ENCODE results near the gene FBXL17.

FBXL17 gene

DNA sequence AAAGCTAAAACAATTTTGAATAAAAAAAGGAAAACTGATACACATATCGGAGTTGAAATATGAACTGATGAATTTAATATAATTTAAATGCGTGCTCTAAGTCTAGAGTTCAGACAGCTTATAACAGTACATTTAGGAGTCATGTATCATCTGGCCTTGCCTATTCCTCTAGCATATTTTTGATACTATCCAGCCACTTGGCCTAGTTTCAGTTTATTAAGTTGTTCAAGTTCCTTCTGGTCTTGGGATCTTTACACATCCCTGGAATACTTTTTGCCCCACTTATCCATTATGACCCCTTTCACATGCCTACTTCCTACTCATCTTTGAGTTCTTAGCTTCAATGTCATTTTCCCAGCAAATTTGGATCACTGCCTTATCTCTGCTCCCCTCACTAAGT lies 518.8 kb downstream of the FBXL17 start:
- H3K4me3 ChIP-seq (ENCODE audit: low read length), result no peak overlapping the region
- H3K9ac ChIP-seq (ENCODE audit: low read length), result no peak overlapping the region
- no peak for TF ChIP-seq EZH2phosphoT487 (IDR thresholded peaks at IDR 0.05; ENCODE audit: low read depth)
- TF ChIP-seq, protein P1, sequence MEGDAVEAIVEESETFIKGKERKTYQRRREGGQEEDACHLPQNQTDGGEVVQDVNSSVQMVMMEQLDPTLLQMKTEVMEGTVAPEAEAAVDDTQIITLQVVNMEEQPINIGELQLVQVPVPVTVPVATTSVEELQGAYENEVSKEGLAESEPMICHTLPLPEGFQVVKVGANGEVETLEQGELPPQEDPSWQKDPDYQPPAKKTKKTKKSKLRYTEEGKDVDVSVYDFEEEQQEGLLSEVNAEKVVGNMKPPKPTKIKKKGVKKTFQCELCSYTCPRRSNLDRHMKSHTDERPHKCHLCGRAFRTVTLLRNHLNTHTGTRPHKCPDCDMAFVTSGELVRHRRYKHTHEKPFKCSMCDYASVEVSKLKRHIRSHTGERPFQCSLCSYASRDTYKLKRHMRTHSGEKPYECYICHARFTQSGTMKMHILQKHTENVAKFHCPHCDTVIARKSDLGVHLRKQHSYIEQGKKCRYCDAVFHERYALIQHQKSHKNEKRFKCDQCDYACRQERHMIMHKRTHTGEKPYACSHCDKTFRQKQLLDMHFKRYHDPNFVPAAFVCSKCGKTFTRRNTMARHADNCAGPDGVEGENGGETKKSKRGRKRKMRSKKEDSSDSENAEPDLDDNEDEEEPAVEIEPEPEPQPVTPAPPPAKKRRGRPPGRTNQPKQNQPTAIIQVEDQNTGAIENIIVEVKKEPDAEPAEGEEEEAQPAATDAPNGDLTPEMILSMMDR (IDR thresholded peaks at IDR 0.05; ENCODE audit: low read depth, low read length), result no peak
- no peak overlapping the region for H3K4me2 ChIP-seq (ENCODE audit: low read length)
- no peaks in the 10 kb centered on the region for H3K36me3 ChIP-seq (replicated peaks; ENCODE audit: low read depth, low read length)
- H3K79me2 ChIP-seq (ENCODE audit: low read length), result no peaks in the 10 kb centered on the region
- no peaks in the 10 kb centered on the region for H3K9me3 ChIP-seq (ENCODE audit: insufficient read depth, low read length)
- H3K27me3 ChIP-seq (ENCODE audit: low read depth, low read length), result no peaks in the 10 kb centered on the region
- H3K27ac ChIP-seq (ENCODE audit: low read length), result no peak overlapping the region
- H3K4me1 ChIP-seq (ENCODE audit: low read length), result no peaks in the 10 kb centered on the region
- no peak overlapping the region for H2AFZ ChIP-seq (ENCODE audit: low read depth, low read length)
- no peaks in the 10 kb centered on the region for H4K20me1 ChIP-seq (ENCODE audit: insufficient read depth, low read length)

DNA sequence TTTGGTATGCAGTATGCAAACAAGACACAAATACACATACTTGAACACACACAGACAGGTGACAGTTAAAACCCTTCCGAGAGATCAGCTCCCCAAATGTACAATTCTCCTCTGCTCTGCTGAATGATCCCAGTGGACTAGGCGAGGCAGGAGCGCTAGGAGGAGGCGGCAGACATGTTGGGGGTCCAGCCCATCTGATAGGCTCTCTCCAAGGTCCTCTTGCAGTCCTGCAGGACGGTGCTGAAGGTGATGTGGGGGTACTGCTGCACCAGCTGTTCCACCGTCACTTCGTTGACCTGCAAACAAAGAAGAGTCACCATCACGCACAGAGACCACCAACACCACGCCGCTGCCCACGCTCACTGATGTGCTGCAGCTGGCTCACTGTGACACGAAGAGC lies 520.3 kb downstream of the FBXL17 start:
- TF ChIP-seq, protein P1 (IDR thresholded peaks at IDR 0.05; ENCODE audit: low read depth, low read length), result no peak
- no peak for TF ChIP-seq EZH2phosphoT487 (IDR thresholded peaks at IDR 0.05; ENCODE audit: low read depth)
- H3K9ac ChIP-seq (ENCODE audit: low read length), result no peak overlapping the region

DNA sequence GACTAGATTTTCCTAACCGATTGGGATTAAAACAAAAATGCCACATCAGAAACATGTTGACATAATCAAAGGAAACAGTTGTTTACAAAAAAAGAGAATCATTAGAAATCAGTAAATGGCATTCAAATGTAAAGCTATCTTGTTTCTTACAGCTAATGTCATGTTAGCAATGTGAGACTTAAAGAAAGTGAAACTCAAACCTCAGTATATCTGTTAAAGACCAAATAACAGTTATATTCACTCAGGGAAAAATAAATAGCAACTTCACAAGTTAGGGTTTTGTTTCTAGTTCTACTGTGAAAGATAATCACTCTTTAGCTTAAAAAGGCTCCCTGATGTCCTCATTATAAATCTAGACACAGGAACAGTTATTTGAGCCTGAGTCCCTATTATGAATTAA lies 521.9 kb downstream of the FBXL17 start:
- H3K27me3 ChIP-seq (ENCODE audit: low read depth, low read length), result no peaks in the 10 kb centered on the region
- no peak overlapping the region for H2AFZ ChIP-seq (ENCODE audit: low read depth, low read length)
- H4K20me1 ChIP-seq (ENCODE audit: insufficient read depth, low read length), result no peaks in the 10 kb centered on the region
- no peak overlapping the region for H3K4me3 ChIP-seq (ENCODE audit: low read length)
- no peak for TF ChIP-seq EZH2phosphoT487 (IDR thresholded peaks at IDR 0.05; ENCODE audit: low read depth)
- TF ChIP-seq, protein P1 (IDR thresholded peaks at IDR 0.05; ENCODE audit: low read depth, low read length), result no peak
- H3K79me2 ChIP-seq (ENCODE audit: low read length), result no peaks in the 10 kb centered on the region
- no peak overlapping the region for H3K4me2 ChIP-seq (ENCODE audit: low read length)
- no peak overlapping the region for H3K27ac ChIP-seq (ENCODE audit: low read length)
- no peaks in the 10 kb centered on the region for H3K9me3 ChIP-seq (ENCODE audit: insufficient read depth, low read length)
- H3K4me1 ChIP-seq (ENCODE audit: low read length), result no peaks in the 10 kb centered on the region
- no peaks in the 10 kb centered on the region for H3K36me3 ChIP-seq (replicated peaks; ENCODE audit: low read depth, low read length)
- no peak overlapping the region for H3K9ac ChIP-seq (ENCODE audit: low read length)

More for the DNA sequence above, 520.3 kb downstream of the FBXL17 start:
- Histone ChIP-seq H3K4me3 (ENCODE audit: low read length) (no peak overlapping the region), H3K79me2 (ENCODE audit: low read length) (no peaks in the 10 kb centered on the region), H3K27ac (ENCODE audit: low read length) (no peak overlapping the region), H3K36me3 (replicated peaks; ENCODE audit: low read depth, low read length) (no peaks in the 10 kb centered on the region), H3K27me3 (ENCODE audit: low read depth, low read length) (no peaks in the 10 kb centered on the region), H3K9me3 (ENCODE audit: insufficient read depth, low read length) (no peaks in the 10 kb centered on the region), H3K4me2 (ENCODE audit: low read length) (no peak overlapping the region), H2AFZ (ENCODE audit: low read depth, low read length) (no peak overlapping the region), H4K20me1 (ENCODE audit: insufficient read depth, low read length) (no peaks in the 10 kb centered on the region), H3K4me1 (ENCODE audit: low read length) (no peaks in the 10 kb centered on the region)

DNA sequence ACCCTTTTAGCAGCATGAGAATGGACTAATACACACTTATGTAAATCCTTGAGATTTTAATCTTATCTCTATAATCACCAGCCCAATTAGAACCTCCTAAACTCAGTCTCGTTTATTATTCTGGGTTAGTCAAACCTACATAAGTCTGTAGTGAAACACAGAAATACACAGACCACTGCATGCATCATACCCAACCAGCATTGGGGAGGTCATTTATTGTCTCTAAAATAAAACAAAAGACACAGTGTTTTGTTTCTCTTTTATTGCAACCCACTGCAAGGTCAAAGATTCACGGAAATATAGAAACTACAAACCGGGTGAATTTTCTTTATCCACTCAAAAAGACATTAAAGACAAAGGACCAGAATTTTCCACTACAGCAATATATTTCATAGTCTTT lies 523.1 kb downstream of the FBXL17 start:
- H3K27me3 ChIP-seq (ENCODE audit: low read depth, low read length), result no peaks in the 10 kb centered on the region
- H3K9me3 ChIP-seq (ENCODE audit: insufficient read depth, low read length), result no peaks in the 10 kb centered on the region
- H2AFZ ChIP-seq (ENCODE audit: low read depth, low read length), result no peak overlapping the region
- H3K4me2 ChIP-seq (ENCODE audit: low read length), result no peak overlapping the region
- H3K9ac ChIP-seq (ENCODE audit: low read length), result no peak overlapping the region
- TF ChIP-seq, protein P1 (IDR thresholded peaks at IDR 0.05; ENCODE audit: low read depth, low read length), result no peak
- TF ChIP-seq EZH2phosphoT487 (IDR thresholded peaks at IDR 0.05; ENCODE audit: low read depth), result no peak
- H3K4me3 ChIP-seq (ENCODE audit: low read length), result no peak overlapping the region
- H3K4me1 ChIP-seq (ENCODE audit: low read length), result no peaks in the 10 kb centered on the region
- no peak overlapping the region for H3K27ac ChIP-seq (ENCODE audit: low read length)
- no peaks in the 10 kb centered on the region for H3K79me2 ChIP-seq (ENCODE audit: low read length)
- H3K36me3 ChIP-seq (replicated peaks; ENCODE audit: low read depth, low read length), result no peaks in the 10 kb centered on the region
- H4K20me1 ChIP-seq (ENCODE audit: insufficient read depth, low read length), result no peaks in the 10 kb centered on the region

Data from OCI-LY3 (cell line).